RPMI8226 (cell line): Measurements from ENCODE around the gene PPP1CA.
"Not testable (repeated sequence)": the region's sequence is repeated elsewhere in the genome, so short reads cannot be mapped to it uniquely, and the experiment has no call there.

Source experiments
- DNase-seq: peaks from one replicate; pipeline ENCODE4 v3.0.0-alpha.2; 2015

Gene PPP1CA

GRCh38 chr11:67434395-67434881 lies 32.8 kb upstream of the PPP1CA start:
- DNase-seq, result no peak

GRCh38 chr11:67433536-67434394 lies 32.1 kb upstream of the PPP1CA start:
- no peak for DNase-seq

- no peak for DNase-seq
Measured at GRCh38 chr11:67432655-67433349, 31.1 kb upstream of the PPP1CA start.

GRCh38 chr11:67431346-67432249 lies 29.9 kb upstream of the PPP1CA start:
- no peak for DNase-seq

GRCh38 chr11:67429722-67430121 lies 28.1 kb upstream of the PPP1CA start:
- DNase-seq, result no peak

GRCh38 chr11:67429038-67429668 lies 27.5 kb upstream of the PPP1CA start:
- DNase-seq, result no peak

- DNase-seq, result peak; percentile 99
Measured at GRCh38 chr11:67428052-67429001, 26.7 kb upstream of the PPP1CA start, which contains the start of gene RPS6KB2. TSS of gene RPS6KB2 (plus strand) at chr11:67428494. CDS start at chr11:67428546, 52 bp downstream.

- DNase-seq, result not testable (repeated sequence)
Measured at GRCh38 chr11:67427364-67427859, 25.8 kb upstream of the PPP1CA start.

- DNase-seq, result no peak
Measured at GRCh38 chr11:67423891-67424613, 22.4 kb upstream of the PPP1CA start.

- no peak for DNase-seq
Measured at GRCh38 chr11:67423466-67423865, 21.8 kb upstream of the PPP1CA start.

- DNase-seq, result no peak
Measured at GRCh38 chr11:67422891-67423290, 21.2 kb upstream of the PPP1CA start.

GRCh38 chr11:67421430-67422031 lies 19.9 kb upstream of the PPP1CA start:
- DNase-seq, result no peak

GRCh38 chr11:67420646-67421429 lies 19.2 kb upstream of the PPP1CA start:
- DNase-seq, result peak; percentile 99

GRCh38 chr11:67420147-67420645 lies 18.5 kb upstream of the PPP1CA start:
- DNase-seq, result no peak

GRCh38 chr11:67419325-67420049 lies 17.8 kb upstream of the PPP1CA start:
- peak; percentile 57 for DNase-seq

GRCh38 chr11:67418476-67419281 lies 17.0 kb upstream of the PPP1CA start:
- peak; percentile 98 for DNase-seq

GRCh38 chr11:67417425-67417824 lies 15.8 kb upstream of the PPP1CA start:
- DNase-seq, result no peak
